HuH-7 (cell line): ENCODE measurements around the gene TMC3.
"Not testable (repeated sequence)": the region's sequence is repeated elsewhere in the genome, so short reads cannot be mapped to it uniquely, and the experiment has no call there.

Experiments
- DNase-seq: peaks from one replicate; pipeline ENCODE4 v3.0.0; 2011; ENCODE audit warnings: low spot score

TMC3 gene

GRCh38 chr15:81384891-81385720 is 11.1 kb upstream of the TMC3 start:
- no peak for DNase-seq

GRCh38 chr15:81381720-81382119 is 7.7 kb upstream of the TMC3 start:
- DNase-seq, result no peak

GRCh38 chr15:81380668-81381067 is 6.7 kb upstream of the TMC3 start:
- DNase-seq, result no peak

- no peak for DNase-seq
Observed at GRCh38 chr15:81380203-81380602, 6.2 kb upstream of the TMC3 start.

- DNase-seq, result no peak
Observed at GRCh38 chr15:81379269-81379668, 5.3 kb upstream of the TMC3 start.

GRCh38 chr15:81378443-81378842 is 4.4 kb upstream of the TMC3 start:
- DNase-seq, result no peak

GRCh38 chr15:81377871-81378270 is 3.9 kb upstream of the TMC3 start:
- DNase-seq, result no peak

- DNase-seq, result no peak
Observed at GRCh38 chr15:81376231-81376630, 2.2 kb upstream of the TMC3 start.

GRCh38 chr15:81375461-81375860 is 1.4 kb upstream of the TMC3 start:
- DNase-seq, result no peak

GRCh38 chr15:81373176-81373575 is 837 bp downstream of the TMC3 start:
- DNase-seq, result no peak

GRCh38 chr15:81372575-81372974 is 1.4 kb downstream of the TMC3 start:
- no peak for DNase-seq

GRCh38 chr15:81363718-81364500 is 10.1 kb downstream of the TMC3 start:
- no peak for DNase-seq

GRCh38 chr15:81363276-81363675 is 10.7 kb downstream of the TMC3 start:
- DNase-seq, result no peak

- no peak for DNase-seq
Observed at GRCh38 chr15:81362790-81363189, 11.2 kb downstream of the TMC3 start.

- DNase-seq, result no peak
Observed at GRCh38 chr15:81361891-81362290, 12.1 kb downstream of the TMC3 start.

- no peak for DNase-seq
Observed at GRCh38 chr15:81360491-81360890, 13.5 kb downstream of the TMC3 start.

- no peak for DNase-seq
Observed at GRCh38 chr15:81358248-81358647, 15.8 kb downstream of the TMC3 start.

GRCh38 chr15:81357180-81357686 is 16.8 kb downstream of the TMC3 start:
- no peak for DNase-seq

- DNase-seq, result no peak
Observed at GRCh38 chr15:81356252-81356651, 17.8 kb downstream of the TMC3 start.

GRCh38 chr15:81351651-81352050 is 22.4 kb downstream of the TMC3 start:
- DNase-seq, result no peak

- no peak for DNase-seq
Observed at GRCh38 chr15:81349271-81349670, 24.7 kb downstream of the TMC3 start.

GRCh38 chr15:81348691-81349090 is 25.3 kb downstream of the TMC3 start:
- DNase-seq, result not testable (repeated sequence)

GRCh38 chr15:81347910-81348309 is 26.1 kb downstream of the TMC3 start:
- no peak for DNase-seq
